B cell (primary cell): ENCODE data around the gene PDGFRB. TPM values are rescaled to one million over a fixed set of nuclear protein-coding genes. Genes with fewer than 3 reads are reported as not detected.

Source experiments
- ATAC-seq: fragments of 200-7000 bp; cut with Tn5 transposase; one replicate; pipeline ENCODE4 v1.10.0; 2021; ENCODE audit warnings: low read depth, mild to moderate bottlenecking, moderate number of reproducible peaks, moderate library complexity
- CTCF ChIA-PET: fragments of 350-600 bp; sonication (Branson Sonifier 250); formaldehyde crosslinking; loops from one replicate; lab custom pipeline; 2021; ENCODE audit warnings: antibody characterized with exemption, inconsistent platforms; lab: Charles Lee
- POLR2A ChIA-PET: fragments of 350-600 bp; sonication (Branson Sonifier 250); formaldehyde crosslinking; loops from one replicate; lab custom pipeline; 2021; ENCODE audit warnings: antibody characterized with exemption; lab: Charles Lee
- DNase-seq: peaks from one replicate; pipeline ENCODE4 v3.0.0; 2013
- H2AFZ ChIP-seq: 2 replicates; pipeline ENCODE4 v1.6.1; 2012; ENCODE audit warnings: mild to moderate bottlenecking, low read depth, low read length; ENCODE audit not compliant: insufficient read depth, poor library complexity, severe bottlenecking
- H3K27ac ChIP-seq, 2 donors: 1 replicate in 1 of 2; 2 replicates in 1 of 2; pipeline ENCODE4 v1.5.1; 2012 to 2013; ENCODE audit warnings: low read length in 2 of 2, mild to moderate bottlenecking in 2 of 2, moderate library complexity in 1 of 2
- H3K27me3 ChIP-seq, 4 experiments: fragments of 200-600 bp in 1 of 4; sonication (generic) in 1 of 4; replicated peaks in 1 of 4; 1 replicate in 2 of 4; 2 replicates in 2 of 4; pipeline versions ENCODE4 v1.6.1 to v1.7.0; 2013 to 2016; ENCODE audit warnings: low read length in 3 of 4, mild to moderate bottlenecking in 2 of 4, mixed read lengths in 1 of 4, moderate library complexity in 1 of 4; ENCODE audit not compliant: insufficient read depth in 4 of 4, control insufficient read depth in 3 of 4; ENCODE audit errors: control extremely low read depth in 1 of 4
- H3K36me3 ChIP-seq, 2 experiments: replicated peaks in 1 of 2; 1 replicate in 1 of 2; 2 replicates in 1 of 2; pipeline versions ENCODE4 v1.6.1 to v1.7.1; 2013; ENCODE audit warnings: low read length in 1 of 2; ENCODE audit not compliant: insufficient read depth in 2 of 2, control insufficient read depth in 1 of 2; ENCODE audit errors: control extremely low read depth in 1 of 2, extremely low read depth in 1 of 2
- H3K4me1 ChIP-seq, 2 donors: fragments of 200-600 bp in 1 of 2; sonication (generic) in 1 of 2; 1 replicate in 1 of 2; 2 replicates in 1 of 2; pipeline versions ENCODE4 v1.5.1 to v1.6.1; 2013 to 2017; ENCODE audit warnings: low read length in 2 of 2; ENCODE audit not compliant: control insufficient read depth in 2 of 2, insufficient read depth in 2 of 2
- H3K4me2 ChIP-seq: replicated peaks from 2 replicates; pipeline ENCODE3; 2012; ENCODE audit warnings: mild to moderate bottlenecking, low read depth, low read length; ENCODE audit not compliant: poor library complexity, severe bottlenecking
- H3K4me3 ChIP-seq, 5 experiments: fragments of 200-600 bp in 1 of 5; sonication (generic) in 1 of 5; 1 replicate in 3 of 5; 2 replicates in 2 of 5; pipeline versions ENCODE4 v1.5.1 to v1.7.0; 2011 to 2016; ENCODE audit warnings: low read length in 4 of 5, mild to moderate bottlenecking in 4 of 5, low read depth in 2 of 5, control low read depth in 1 of 5, moderate library complexity in 1 of 5; ENCODE audit not compliant: insufficient read depth in 1 of 5; ENCODE audit errors: control extremely low read depth in 1 of 5, extremely low read depth in 1 of 5
- H3K79me2 ChIP-seq: fragments of 200-600 bp; sonication (generic); one replicate; pipeline ENCODE4 v1.6.0; 2016; ENCODE audit warnings: low read length; ENCODE audit not compliant: control insufficient read depth, insufficient read depth
- H3K9ac ChIP-seq: fragments of 200-600 bp; sonication (generic); 2 replicates; pipeline ENCODE4 v1.6.1; 2017; ENCODE audit warnings: mild to moderate bottlenecking, low read length, moderate library complexity
- H3K9me3 ChIP-seq, 3 donors: one replicate each; pipeline versions ENCODE4 v1.6.1 to v1.7.1; 2013; ENCODE audit warnings: low read length in 2 of 3; ENCODE audit not compliant: control insufficient read depth in 2 of 3, insufficient read depth in 1 of 3; ENCODE audit errors: control extremely low read depth in 1 of 3
- H4K20me1 ChIP-seq: 2 replicates; pipeline ENCODE4 v1.6.0; 2012; ENCODE audit warnings: mild to moderate bottlenecking, low read length; ENCODE audit not compliant: insufficient read depth, control insufficient read depth, poor library complexity, severe bottlenecking
- H3K27ac Mint-ChIP-seq: one replicate; pipeline ENCODE4 v1.8.0; 2021; ENCODE audit warnings: mixed read lengths
- H3K27me3 Mint-ChIP-seq: one replicate; pipeline ENCODE4 v1.8.0; 2021; ENCODE audit warnings: mixed read lengths
- H3K4me1 Mint-ChIP-seq: one replicate; pipeline ENCODE4 v1.8.0; 2021; ENCODE audit warnings: mixed read lengths
- H3K4me3 Mint-ChIP-seq: one replicate; pipeline ENCODE4 v1.8.0; 2021; ENCODE audit warnings: mixed read lengths
- H3K9me3 Mint-ChIP-seq: one replicate; pipeline ENCODE4 v1.8.0; 2022; ENCODE audit warnings: mixed read lengths; ENCODE audit not compliant: insufficient read depth
- EZH2 ChIP-seq: IDR thresholded peaks from 2 replicates; pipeline ENCODE4 v1.6.1; 2012; ENCODE audit warnings: borderline replicate concordance, low read depth, mild to moderate bottlenecking, moderate library complexity, low read length; ENCODE audit not compliant: insufficient read depth, poor library complexity, severe bottlenecking
- WGBS: methylation state at CpG from one replicate; pipeline ENCODE4 v1.1.5; 2013; ENCODE audit warnings: missing lambda C conversion rate; ENCODE audit not compliant: insufficient coverage; 5-methylcytosine and 5-hydroxymethylcytosine counted together
- intact Hi-C: fragments of 100-400 bp; cut with micrococcal nuclease; formaldehyde crosslinking; loops from one replicate; pipeline ENCODE4 v1.10.0; 2022
- polyA plus RNA-seq: library from polyadenylated mRNA; depleted of rRNA; stranded (reverse); fragments of >200 nt; gene quantifications from 2 replicates; pipeline ENCODE4 v1.2.3, GENCODE V29; 2012
- total RNA-seq, 2 donors: library from RNA; stranded (reverse); fragments of 120-200 nt in 1 of 2; gene quantifications; 1 replicate in 1 of 2; 2 replicates in 1 of 2; pipeline versions ENCODE4 v1.2.3 to v1.2.4, GENCODE V29; 2013 to 2022
- TF ChIP-seq, protein P1 (sequence below): fragments of 200-600 bp; IDR thresholded peaks from one replicate; pipeline ENCODE4 v1.8.0; 2022; ENCODE audit warnings: antibody characterized with exemption, mild to moderate bottlenecking

PDGFRB gene
- total and polyA plus RNA-seq, 2 donors (not counting 1 experiment from before 2014, with no cell fraction given): 0.42 to 3.6 TPM

DNA sequence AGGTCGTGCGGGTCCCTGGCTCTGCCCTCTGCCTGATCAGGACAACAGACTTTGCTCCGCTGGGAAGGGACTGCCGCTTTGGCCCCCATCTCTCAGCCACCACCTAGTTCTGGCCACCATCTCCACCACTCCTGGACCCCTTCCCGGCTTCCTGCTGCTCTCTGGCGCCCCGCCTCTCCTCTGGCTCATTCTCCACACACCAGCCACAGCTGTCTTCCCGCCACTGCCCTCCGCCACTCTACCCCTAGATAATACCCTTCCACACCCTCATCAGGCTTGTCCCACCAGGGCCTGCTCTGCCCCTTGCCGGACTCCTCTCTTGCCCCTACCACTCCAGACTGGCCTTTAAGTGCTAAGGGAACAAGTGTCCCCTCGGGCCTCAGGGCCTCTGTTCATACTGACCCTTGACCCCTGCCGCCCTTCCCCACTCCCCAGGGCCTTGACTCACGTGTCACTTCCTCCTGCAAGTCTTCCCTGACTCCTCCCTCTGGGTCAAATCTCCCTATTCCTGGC is 8.0 kb upstream of the PDGFRB start:
- Histone ChIP-seq H3K4me2 (no peak overlapping the region), H3K79me2 (no peaks in the 10 kb centered on the region), H2AFZ (no peak overlapping the region), H3K36me3 (no peaks in the 10 kb centered on the region), H3K4me3 (no peak overlapping the region), H4K20me1 (no peaks in the 10 kb centered on the region), H3K4me1 (peaks cover 12 to 13% of the 10 kb centered on the region in 2 donors), H3K27me3 (peaks cover 0 to 19% (median 9%) of the 10 kb centered on the region in 4 experiments), H3K27ac (no peak overlapping the region), H3K9me3 (no peaks in the 10 kb centered on the region), H3K9ac (no peak overlapping the region)
- POLR2A ChIA-PET: no interaction called here
- 85% methylated on average over 13 of the region's 13 CpGs for WGBS
- ATAC-seq: no peak
- intact Hi-C loops: no loop called here
- no peak for TF ChIP-seq EZH2
- TF ChIP-seq, protein P1, sequence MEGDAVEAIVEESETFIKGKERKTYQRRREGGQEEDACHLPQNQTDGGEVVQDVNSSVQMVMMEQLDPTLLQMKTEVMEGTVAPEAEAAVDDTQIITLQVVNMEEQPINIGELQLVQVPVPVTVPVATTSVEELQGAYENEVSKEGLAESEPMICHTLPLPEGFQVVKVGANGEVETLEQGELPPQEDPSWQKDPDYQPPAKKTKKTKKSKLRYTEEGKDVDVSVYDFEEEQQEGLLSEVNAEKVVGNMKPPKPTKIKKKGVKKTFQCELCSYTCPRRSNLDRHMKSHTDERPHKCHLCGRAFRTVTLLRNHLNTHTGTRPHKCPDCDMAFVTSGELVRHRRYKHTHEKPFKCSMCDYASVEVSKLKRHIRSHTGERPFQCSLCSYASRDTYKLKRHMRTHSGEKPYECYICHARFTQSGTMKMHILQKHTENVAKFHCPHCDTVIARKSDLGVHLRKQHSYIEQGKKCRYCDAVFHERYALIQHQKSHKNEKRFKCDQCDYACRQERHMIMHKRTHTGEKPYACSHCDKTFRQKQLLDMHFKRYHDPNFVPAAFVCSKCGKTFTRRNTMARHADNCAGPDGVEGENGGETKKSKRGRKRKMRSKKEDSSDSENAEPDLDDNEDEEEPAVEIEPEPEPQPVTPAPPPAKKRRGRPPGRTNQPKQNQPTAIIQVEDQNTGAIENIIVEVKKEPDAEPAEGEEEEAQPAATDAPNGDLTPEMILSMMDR: no peak
- no peaks in the 10 kb centered on the region for H3K9me3 Mint-ChIP-seq
- no peak for DNase-seq
- CTCF ChIA-PET: interaction anchor here (0.9 to 1.5 kb wide), 4 partner anchors 13 to 186 kb away, joined by 3 to 4 read pairs (median 4); no protein-coding TSS in a partner anchor
- no peak overlapping the region for H3K27ac Mint-ChIP-seq
- peaks cover 18% of the 10 kb centered on the region for H3K4me1 Mint-ChIP-seq
- H3K27me3 Mint-ChIP-seq: peaks cover 25% of the 10 kb centered on the region
- no peak overlapping the region for H3K4me3 Mint-ChIP-seq

DNA sequence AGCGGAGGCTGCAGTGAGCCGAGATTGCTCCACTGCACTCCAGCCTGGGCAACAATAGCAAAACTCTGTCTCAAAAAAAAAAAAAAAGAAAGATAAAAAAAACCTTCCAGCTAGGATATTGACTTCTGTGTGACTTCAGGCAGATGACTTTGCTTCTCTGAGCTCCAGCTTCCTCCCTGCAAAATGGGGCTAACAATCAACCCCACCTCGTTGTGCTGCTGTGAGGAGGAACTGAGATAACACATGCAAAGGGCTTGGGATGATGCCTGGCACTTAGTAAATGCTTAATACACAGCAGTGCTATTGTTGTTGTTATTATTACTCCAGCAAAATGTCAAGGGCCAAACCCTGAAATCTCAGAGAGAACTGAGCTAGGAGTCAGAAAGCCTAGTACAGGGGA is 7.4 kb upstream of the PDGFRB start:
- H3K4me1 ChIP-seq: peaks cover 12 to 13% of the 10 kb centered on the region in 2 donors
- no peaks in the 10 kb centered on the region for H3K9me3 ChIP-seq
- Mint-ChIP-seq H3K27me3 (peaks cover 19% of the 10 kb centered on the region), H3K4me3 (no peak overlapping the region), H3K9me3 (no peaks in the 10 kb centered on the region), H3K4me1 (peaks cover 18% of the 10 kb centered on the region), H3K27ac (no peak overlapping the region)
- ChIA-PET CTCF (interaction anchor here (0.9 to 1.8 kb wide), 6 partner anchors 10 to 287 kb away, joined by 3 to 5 read pairs (median 4); no protein-coding TSS in a partner anchor), POLR2A (no interaction called here)
- no peak overlapping the region for H3K4me3 ChIP-seq
- ATAC-seq (no peak), DNase-seq (no peak)
- H3K4me2 ChIP-seq: no peak overlapping the region
- H2AFZ ChIP-seq: no peak overlapping the region
- WGBS: no CpG with 5 or more reads among the region's 3 CpGs
- no peaks in the 10 kb centered on the region for H4K20me1 ChIP-seq
- H3K9ac ChIP-seq: no peak overlapping the region
- TF ChIP-seq, protein P1: no peak
- TF ChIP-seq EZH2: no peak
- intact Hi-C loops: no loop called here
- no peak overlapping the region for H3K27ac ChIP-seq
- H3K27me3 ChIP-seq: peaks cover 0 to 14% (median 6%) of the 10 kb centered on the region in 4 experiments
- no peaks in the 10 kb centered on the region for H3K79me2 ChIP-seq
- H3K36me3 ChIP-seq: no peaks in the 10 kb centered on the region
